Esophagus squamous epithelium (tissue), 4 donors: ENCODE data around the gene SIGLEC8.

Source experiments
- CTCF ChIP-seq, 6 experiments: fragments of 450-650 bp in 4 of 6; fragments of 200-600 bp in 2 of 6; sonication (generic) in 2 of 6; IDR thresholded peaks; one replicate each; pipeline ENCODE4 v1.5.1; 2016 to 2019; ENCODE audit warnings: antibody characterized with exemption in 6 of 6, mild to moderate bottlenecking in 4 of 6, moderate library complexity in 4 of 6
- POLR2A ChIP-seq, 4 donors: fragments of 450-650 bp; IDR thresholded peaks; one replicate each; pipeline ENCODE4 v1.6.1; 2017; ENCODE audit warnings: antibody characterized with exemption in 4 of 4, mild to moderate bottlenecking in 4 of 4, moderate library complexity in 3 of 4

- TF ChIP-seq POLR2A (IDR thresholded peaks at IDR 0.05) (no peak), CTCF (IDR thresholded peaks at IDR 0.05) (no peak)
Observed at GRCh38 chr19:51471527-51471926, 13.3 kb upstream of the SIGLEC8 start.
